Endodermal cell (in vitro differentiated cells): ENCODE data around the gene AMBRA1. TPM values are rescaled to one million over a fixed set of nuclear protein-coding genes. Genes with fewer than 3 reads are reported as not detected.

ENCODE experiments used
- DNase-seq: peaks from one replicate; pipeline ENCODE4 v3.0.0-alpha.2; 2017
- H3K27ac ChIP-seq: 2 replicates; pipeline ENCODE4 v1.5.1; 2013; ENCODE audit warnings: mild to moderate bottlenecking, low read depth, low read length, moderate library complexity
- H3K27me3 ChIP-seq: 2 replicates; pipeline ENCODE4 v1.6.1; 2013; ENCODE audit warnings: mild to moderate bottlenecking, low read length, moderate library complexity; ENCODE audit not compliant: insufficient read depth, control insufficient read depth, poor library complexity, severe bottlenecking
- H3K36me3 ChIP-seq: 2 replicates; pipeline ENCODE4 v1.7.0; 2013; ENCODE audit warnings: mild to moderate bottlenecking, low read length, moderate library complexity; ENCODE audit not compliant: control insufficient read depth, insufficient read depth
- H3K4me1 ChIP-seq: one replicate; pipeline ENCODE4 v1.7.0; 2013; ENCODE audit warnings: low read length; ENCODE audit not compliant: control insufficient read depth, insufficient read depth
- H3K4me3 ChIP-seq: 2 replicates; pipeline ENCODE4 v1.5.1; 2013; ENCODE audit warnings: mild to moderate bottlenecking, low read length, moderate library complexity
- H3K9ac ChIP-seq: 2 replicates; pipeline ENCODE4 v1.6.1; 2013; ENCODE audit warnings: mild to moderate bottlenecking, low read length, moderate library complexity; ENCODE audit not compliant: poor library complexity, severe bottlenecking; ENCODE audit errors: extremely low read depth
- H3K9me3 ChIP-seq: 2 replicates; pipeline ENCODE4 v1.6.1; 2013; ENCODE audit warnings: mild to moderate bottlenecking, low read length, moderate library complexity; ENCODE audit not compliant: control insufficient read depth
- H3K27ac Mint-ChIP-seq: 2 replicates; pipeline ENCODE4 v1.8.0; 2020; ENCODE audit warnings: mixed read lengths
- H3K27me3 Mint-ChIP-seq: 2 replicates; pipeline ENCODE4 v1.8.0; 2021; ENCODE audit warnings: mild to moderate bottlenecking, mixed read lengths; ENCODE audit not compliant: insufficient read depth
- H3K36me3 Mint-ChIP-seq: 2 replicates; pipeline ENCODE4 v1.8.0; 2020; ENCODE audit warnings: low read depth, mixed read lengths
- H3K4me1 Mint-ChIP-seq: 2 replicates; pipeline ENCODE4 v1.8.0; 2020; ENCODE audit warnings: mixed read lengths
- H3K4me3 Mint-ChIP-seq: 2 replicates; pipeline ENCODE4 v1.8.0; 2020; ENCODE audit warnings: mild to moderate bottlenecking, moderate library complexity, mixed read lengths
- H3K9me3 Mint-ChIP-seq: 2 replicates; pipeline ENCODE4 v1.8.0; 2020; ENCODE audit warnings: mild to moderate bottlenecking, mixed read lengths
- WGBS, 2 experiments: methylation state at CpG; one replicate each; pipeline versions ENCODE4 v1.1.5 to v1.1.7; 2013; ENCODE audit warnings: missing lambda C conversion rate in 2 of 2, mixed read lengths in 1 of 2; ENCODE audit not compliant: insufficient coverage in 1 of 2, insufficient read length in 1 of 2; 5-methylcytosine and 5-hydroxymethylcytosine counted together
- total RNA-seq, 2 donors: library from RNA; stranded (reverse); fragmentation: NEBNext Ultra II Directional in 1 of 2; extraction: Animal tissue kit (Norgen Biotek cat#: 25700) in 1 of 2; gene quantifications; 2 replicates in 1 of 2; 3 replicates in 1 of 2; pipeline ENCODE4 v1.2.1, GENCODE V29; 2021
- TF ChIP-seq, protein P1 (sequence below): fragments of 200-600 bp; sonication (generic); conservative IDR thresholded peaks from 2 replicates; pipeline ENCODE4 v1.5.0; 2021; ENCODE audit warnings: antibody characterized with exemption, mild to moderate bottlenecking

The AMBRA1 gene
- total RNA-seq, 2 donors from 2014 or later = 54.5 to 67.8 TPM

DNA sequence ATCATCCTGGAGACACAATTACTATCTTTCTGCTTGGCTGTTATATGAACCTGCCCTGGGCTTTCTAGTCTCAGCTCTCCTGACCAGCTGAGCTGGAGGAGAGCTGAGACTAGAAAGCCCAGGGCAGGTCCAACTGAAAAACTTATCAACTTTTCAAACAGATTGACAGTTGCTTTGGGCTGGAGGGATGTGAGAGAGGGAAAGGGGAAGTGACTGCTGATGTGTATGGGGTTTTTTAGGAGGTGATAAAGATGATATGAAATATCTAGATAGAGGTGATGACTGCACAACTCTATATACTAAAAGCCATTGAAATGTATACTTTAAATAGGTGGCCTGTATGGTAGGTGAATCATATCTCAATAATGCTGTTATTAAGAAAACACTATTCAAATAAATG is 142.1 kb downstream of the AMBRA1 start:
- Mint-ChIP-seq H3K27ac (no peak overlapping the region), H3K4me3 (no peak overlapping the region), H3K27me3 (no peaks in the 10 kb centered on the region), H3K9me3 (no peaks in the 10 kb centered on the region), H3K36me3 (peaks cover 10% of the 10 kb centered on the region), H3K4me1 (peaks cover 49% of the 10 kb centered on the region)
- no peak overlapping the region for H3K4me3 ChIP-seq
- H3K36me3 ChIP-seq = peaks cover 15% of the 10 kb centered on the region
- no peak for DNase-seq
- no peak overlapping the region for H3K9ac ChIP-seq
- H3K4me1 ChIP-seq = peaks cover 17% of the 10 kb centered on the region
- H3K27me3 ChIP-seq = no peaks in the 10 kb centered on the region
- no peak overlapping the region for H3K27ac ChIP-seq
- no peaks in the 10 kb centered on the region for H3K9me3 ChIP-seq
- TF ChIP-seq, protein P1, sequence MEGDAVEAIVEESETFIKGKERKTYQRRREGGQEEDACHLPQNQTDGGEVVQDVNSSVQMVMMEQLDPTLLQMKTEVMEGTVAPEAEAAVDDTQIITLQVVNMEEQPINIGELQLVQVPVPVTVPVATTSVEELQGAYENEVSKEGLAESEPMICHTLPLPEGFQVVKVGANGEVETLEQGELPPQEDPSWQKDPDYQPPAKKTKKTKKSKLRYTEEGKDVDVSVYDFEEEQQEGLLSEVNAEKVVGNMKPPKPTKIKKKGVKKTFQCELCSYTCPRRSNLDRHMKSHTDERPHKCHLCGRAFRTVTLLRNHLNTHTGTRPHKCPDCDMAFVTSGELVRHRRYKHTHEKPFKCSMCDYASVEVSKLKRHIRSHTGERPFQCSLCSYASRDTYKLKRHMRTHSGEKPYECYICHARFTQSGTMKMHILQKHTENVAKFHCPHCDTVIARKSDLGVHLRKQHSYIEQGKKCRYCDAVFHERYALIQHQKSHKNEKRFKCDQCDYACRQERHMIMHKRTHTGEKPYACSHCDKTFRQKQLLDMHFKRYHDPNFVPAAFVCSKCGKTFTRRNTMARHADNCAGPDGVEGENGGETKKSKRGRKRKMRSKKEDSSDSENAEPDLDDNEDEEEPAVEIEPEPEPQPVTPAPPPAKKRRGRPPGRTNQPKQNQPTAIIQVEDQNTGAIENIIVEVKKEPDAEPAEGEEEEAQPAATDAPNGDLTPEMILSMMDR = no peak

DNA sequence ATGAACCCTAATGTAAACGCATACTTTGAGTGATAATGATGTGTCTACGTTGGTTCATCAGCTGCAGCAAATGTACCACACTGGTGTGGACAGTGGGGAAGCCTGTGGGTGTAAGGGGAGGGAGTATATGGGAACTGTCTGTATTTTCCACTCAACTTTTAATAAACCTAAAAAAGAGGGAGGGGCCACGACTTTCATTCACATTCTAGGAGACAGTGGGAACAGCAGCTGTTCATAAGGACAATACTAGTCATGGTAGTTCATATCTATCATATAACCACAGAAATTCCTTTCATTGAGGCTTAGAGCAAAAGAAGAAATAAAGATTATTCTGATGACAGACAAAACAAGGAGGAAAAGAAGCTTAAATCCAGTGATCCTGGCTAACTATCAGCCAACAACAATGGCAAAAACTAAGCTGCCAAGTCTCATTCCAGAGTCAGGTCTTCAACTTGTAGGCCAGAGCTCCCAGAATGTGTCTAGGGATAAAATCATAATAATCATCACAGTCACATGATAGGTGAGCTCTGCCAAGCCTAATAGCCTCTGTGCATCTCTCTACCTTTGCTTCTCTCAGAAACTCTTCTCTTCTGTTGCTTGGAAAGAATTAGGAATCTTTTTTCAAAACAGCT is 142.9 kb downstream of the AMBRA1 start:
- H3K4me3 Mint-ChIP-seq = no peak overlapping the region
- Histone ChIP-seq H3K9ac (no peak overlapping the region), H3K27ac (no peak overlapping the region), H3K9me3 (no peaks in the 10 kb centered on the region), H3K4me3 (no peak overlapping the region), H3K4me1 (peaks cover 11% of the 10 kb centered on the region), H3K36me3 (peaks cover 15% of the 10 kb centered on the region), H3K27me3 (no peaks in the 10 kb centered on the region)
- no peaks in the 10 kb centered on the region for H3K27me3 Mint-ChIP-seq
- H3K4me1 Mint-ChIP-seq = peaks cover 49% of the 10 kb centered on the region
- no peak for DNase-seq
- H3K27ac Mint-ChIP-seq = no peak overlapping the region
- TF ChIP-seq, protein P1 = no peak
- no peaks in the 10 kb centered on the region for H3K9me3 Mint-ChIP-seq
- peaks cover 10% of the 10 kb centered on the region for H3K36me3 Mint-ChIP-seq
- 91% methylated on average over 3 of the region's 3 CpGs; no CpG with 5 or more reads in 1 of the 2 experiments for WGBS, 2 experiments

DNA sequence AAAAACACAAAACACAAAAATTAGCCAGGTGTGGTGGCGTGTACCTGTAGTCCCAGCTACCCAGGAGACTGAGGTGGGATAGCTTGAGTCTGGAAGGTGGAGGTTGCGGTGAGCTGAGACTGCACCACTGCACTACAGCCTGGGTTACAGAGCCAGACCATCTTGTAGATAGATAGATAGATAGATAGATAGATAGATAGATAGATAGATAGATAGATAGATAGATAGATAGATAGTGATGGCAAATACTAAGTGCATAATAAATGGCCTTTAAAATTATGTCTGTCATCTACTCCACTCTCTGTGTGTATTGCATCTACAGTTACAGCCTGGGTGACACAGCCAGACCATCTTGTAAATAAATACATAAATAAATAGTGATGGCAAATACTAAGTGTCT is 146.3 kb downstream of the AMBRA1 start:
- Histone ChIP-seq H3K27ac (no peak overlapping the region), H3K27me3 (no peaks in the 10 kb centered on the region), H3K4me1 (peaks cover 6% of the 10 kb centered on the region), H3K9ac (no peak overlapping the region), H3K4me3 (no peak overlapping the region), H3K36me3 (peaks cover 26% of the 10 kb centered on the region), H3K9me3 (no peaks in the 10 kb centered on the region)
- TF ChIP-seq, protein P1 = no peak
- WGBS, 2 experiments = 81 to 89% methylated on average over 2 of the region's 2 CpGs
- Mint-ChIP-seq H3K4me1 (peaks cover 47% of the 10 kb centered on the region), H3K4me3 (no peak overlapping the region), H3K36me3 (peaks cover 15% of the 10 kb centered on the region), H3K27me3 (no peaks in the 10 kb centered on the region), H3K27ac (no peak overlapping the region), H3K9me3 (no peaks in the 10 kb centered on the region)
- no peak for DNase-seq
